Measurements from ENCODE around the gene KIAA1217. TPM values are rescaled to one million over a fixed set of nuclear protein-coding genes. Genes with fewer than 3 reads are reported as not detected.
A peak's percentile ranks its signal among the peaks of the same experiment; 100 is the strongest.

The KIAA1217 gene
- total RNA-seq, 1 donor from 2014 or later: 161 TPM

DNA sequence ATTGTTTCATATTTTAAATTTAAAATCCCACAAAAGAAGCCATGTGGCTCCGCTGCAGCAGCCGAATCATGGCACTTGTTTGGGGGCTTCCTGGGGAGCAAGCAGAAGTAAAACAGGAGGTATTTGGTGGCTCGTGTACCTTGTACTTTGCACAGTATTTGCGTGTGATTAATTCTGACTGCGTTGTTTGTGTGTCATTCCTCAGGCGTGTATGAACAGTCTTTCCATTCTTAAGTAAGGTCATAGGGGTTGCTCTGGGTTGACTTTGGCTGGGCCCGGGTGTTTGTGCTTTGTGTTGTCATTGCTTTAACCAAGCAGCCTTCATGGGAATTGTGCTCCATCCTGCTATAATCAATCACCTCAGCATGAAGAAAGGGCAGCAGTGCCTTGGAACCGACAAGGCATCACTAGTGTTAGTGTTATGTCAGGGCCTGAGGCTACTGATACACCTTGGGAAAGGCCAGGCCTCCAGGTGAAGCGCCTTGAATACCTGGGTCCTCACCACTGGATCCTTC, 332.4 kb downstream of the KIAA1217 start:
- Mint-ChIP-seq H3K27ac (no peak overlapping the region), H3K9me3 (no peaks in the 10 kb centered on the region), H3K36me3 (peaks cover 78% of the 10 kb centered on the region), H3K4me1 (no peaks in the 10 kb centered on the region), H3K4me3 (no peak overlapping the region), H3K27me3 (ENCODE audit: low read depth) (no peaks in the 10 kb centered on the region)
- DNase-seq (ENCODE audit: low spot score in 2 of 2, unreplicated experiment in 2 of 2): no peak
- TF ChIP-seq, protein P1, sequence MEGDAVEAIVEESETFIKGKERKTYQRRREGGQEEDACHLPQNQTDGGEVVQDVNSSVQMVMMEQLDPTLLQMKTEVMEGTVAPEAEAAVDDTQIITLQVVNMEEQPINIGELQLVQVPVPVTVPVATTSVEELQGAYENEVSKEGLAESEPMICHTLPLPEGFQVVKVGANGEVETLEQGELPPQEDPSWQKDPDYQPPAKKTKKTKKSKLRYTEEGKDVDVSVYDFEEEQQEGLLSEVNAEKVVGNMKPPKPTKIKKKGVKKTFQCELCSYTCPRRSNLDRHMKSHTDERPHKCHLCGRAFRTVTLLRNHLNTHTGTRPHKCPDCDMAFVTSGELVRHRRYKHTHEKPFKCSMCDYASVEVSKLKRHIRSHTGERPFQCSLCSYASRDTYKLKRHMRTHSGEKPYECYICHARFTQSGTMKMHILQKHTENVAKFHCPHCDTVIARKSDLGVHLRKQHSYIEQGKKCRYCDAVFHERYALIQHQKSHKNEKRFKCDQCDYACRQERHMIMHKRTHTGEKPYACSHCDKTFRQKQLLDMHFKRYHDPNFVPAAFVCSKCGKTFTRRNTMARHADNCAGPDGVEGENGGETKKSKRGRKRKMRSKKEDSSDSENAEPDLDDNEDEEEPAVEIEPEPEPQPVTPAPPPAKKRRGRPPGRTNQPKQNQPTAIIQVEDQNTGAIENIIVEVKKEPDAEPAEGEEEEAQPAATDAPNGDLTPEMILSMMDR (IDR thresholded peaks at IDR 0.05; ENCODE audit: unreplicated experiment): no peak

DNA sequence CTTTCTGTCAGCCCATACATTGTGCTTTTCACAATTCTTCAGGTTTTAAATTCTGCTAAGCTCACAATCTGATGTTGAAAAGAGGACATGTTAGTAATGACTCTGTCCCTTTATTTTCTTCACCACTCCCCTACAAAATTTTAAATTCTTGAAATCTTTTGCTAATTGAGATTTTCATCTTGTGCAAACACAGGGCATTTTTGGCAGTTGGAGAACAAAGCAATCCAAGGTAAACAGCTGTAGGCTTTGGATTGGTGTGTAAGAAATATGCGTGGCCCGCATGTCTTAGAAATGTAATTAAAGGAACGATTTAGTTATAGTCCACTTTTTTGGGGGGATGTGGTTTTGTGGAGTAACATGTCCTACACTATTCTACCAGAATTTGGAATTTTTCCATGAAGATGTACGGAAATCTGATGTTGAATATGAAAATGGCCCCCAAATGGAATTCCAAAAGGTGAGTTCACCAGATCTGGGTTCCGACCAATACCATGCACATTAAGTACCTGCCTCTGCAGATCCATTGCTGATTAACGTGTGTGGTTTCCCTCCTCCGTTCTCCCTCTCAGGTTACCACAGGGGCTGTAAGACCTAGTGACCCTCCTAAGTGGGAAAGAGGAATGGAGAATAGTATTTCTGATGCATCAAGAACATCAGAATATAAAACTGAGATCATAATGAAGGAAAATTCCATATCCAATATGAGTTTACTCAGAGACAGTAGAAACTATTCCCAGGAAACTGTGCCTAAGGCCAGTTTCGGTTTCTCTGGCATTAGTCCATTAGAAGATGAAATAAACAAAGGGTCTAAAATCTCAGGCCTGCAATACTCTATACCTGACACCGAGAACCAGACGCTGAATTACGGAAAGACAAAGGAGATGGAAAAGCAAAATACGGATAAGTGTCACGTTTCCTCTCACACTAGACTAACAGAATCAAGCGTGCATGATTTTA, 333.7 kb downstream of the KIAA1217 start:
- Mint-ChIP-seq H3K36me3 (peaks cover 75% of the 10 kb centered on the region), H3K27ac (peak overlapping the region; percentile 2), H3K27me3 (ENCODE audit: low read depth) (no peaks in the 10 kb centered on the region), H3K9me3 (no peaks in the 10 kb centered on the region), H3K4me3 (no peak overlapping the region), H3K4me1 (no peaks in the 10 kb centered on the region)
- TF ChIP-seq, protein P1 (IDR thresholded peaks at IDR 0.05; ENCODE audit: unreplicated experiment): no peak
- no peak for DNase-seq (ENCODE audit: low spot score in 2 of 2, unreplicated experiment in 2 of 2)

DNA sequence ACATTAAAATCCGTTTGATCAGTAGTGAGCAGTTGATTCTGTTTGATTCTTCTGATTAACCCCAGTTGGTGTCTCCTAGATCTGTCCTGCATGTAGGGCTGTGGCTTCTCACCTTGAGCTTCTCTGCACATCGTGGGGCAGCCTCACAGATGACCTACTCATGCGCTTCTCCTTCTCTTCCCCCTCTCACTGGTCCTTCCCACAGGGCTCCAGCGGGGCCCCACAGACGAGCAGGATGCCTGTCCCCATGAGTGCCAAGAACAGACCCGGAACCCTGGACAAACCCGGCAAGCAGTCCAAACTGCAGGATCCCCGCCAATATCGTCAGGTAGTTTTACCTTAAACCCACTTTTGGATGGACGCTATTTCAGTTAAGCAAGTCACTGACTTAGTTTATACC, 335.8 kb downstream of the KIAA1217 start:
- Mint-ChIP-seq H3K27ac (no peak overlapping the region), H3K27me3 (ENCODE audit: low read depth) (no peaks in the 10 kb centered on the region), H3K4me1 (no peaks in the 10 kb centered on the region), H3K4me3 (no peak overlapping the region), H3K9me3 (no peaks in the 10 kb centered on the region), H3K36me3 (peaks cover 66% of the 10 kb centered on the region)
- no peak for DNase-seq (ENCODE audit: low spot score in 2 of 2, unreplicated experiment in 2 of 2)
- TF ChIP-seq, protein P1 (IDR thresholded peaks at IDR 0.05; ENCODE audit: unreplicated experiment): no peak

DNA sequence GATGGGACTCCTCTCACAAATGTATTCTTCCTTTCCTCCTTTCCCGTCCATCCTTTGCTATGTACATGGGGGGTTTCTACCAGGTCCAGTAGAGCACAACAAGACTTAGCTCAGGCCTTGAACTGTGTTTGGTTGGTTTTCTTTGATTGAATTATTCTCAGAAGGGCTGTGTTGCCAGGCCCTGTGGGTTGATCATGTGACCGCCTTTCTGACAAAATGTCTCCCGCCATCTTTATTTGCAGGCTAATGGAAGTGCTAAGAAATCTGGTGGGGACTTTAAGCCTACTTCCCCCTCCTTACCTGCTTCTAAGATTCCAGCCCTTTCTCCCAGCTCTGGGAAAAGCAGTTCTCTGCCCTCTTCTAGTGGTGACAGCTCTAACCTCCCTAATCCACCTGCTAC, 336.6 kb downstream of the KIAA1217 start:
- Mint-ChIP-seq H3K36me3 (peaks cover 69% of the 10 kb centered on the region), H3K4me1 (no peaks in the 10 kb centered on the region), H3K9me3 (no peaks in the 10 kb centered on the region), H3K27ac (no peak overlapping the region), H3K4me3 (no peak overlapping the region), H3K27me3 (ENCODE audit: low read depth) (no peaks in the 10 kb centered on the region)
- TF ChIP-seq, protein P1 (IDR thresholded peaks at IDR 0.05; ENCODE audit: unreplicated experiment): no peak
- DNase-seq (ENCODE audit: low spot score in 2 of 2, unreplicated experiment in 2 of 2): no peak

DNA sequence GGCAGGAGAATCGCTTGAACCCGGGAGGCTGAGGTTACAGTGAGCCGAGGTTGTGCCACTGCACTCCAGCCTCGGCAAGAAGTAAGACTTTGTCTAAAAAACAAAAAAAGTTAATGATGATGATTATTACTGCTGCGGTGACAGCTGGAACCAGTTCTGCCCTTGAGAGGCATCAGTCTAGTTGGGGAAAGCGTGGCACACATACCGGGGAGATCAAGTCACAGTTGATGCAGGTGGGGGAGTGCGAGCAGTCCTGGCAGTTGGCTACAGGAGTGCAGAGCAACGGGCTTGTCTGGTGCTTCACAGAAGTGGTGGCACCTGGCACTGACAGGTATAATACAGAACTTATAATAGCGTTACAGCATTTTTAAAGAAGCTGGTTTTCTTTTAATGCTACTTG, 341.7 kb downstream of the KIAA1217 start:
- H3K27ac Mint-ChIP-seq: peak overlapping the region; percentile 35
- DNase-seq (ENCODE audit: low spot score in 2 of 2, unreplicated experiment in 2 of 2): no peak
- no peaks in the 10 kb centered on the region for H3K4me1 Mint-ChIP-seq
- H3K36me3 Mint-ChIP-seq: peaks cover 22% of the 10 kb centered on the region
- no peak overlapping the region for H3K4me3 Mint-ChIP-seq
- H3K27me3 Mint-ChIP-seq (ENCODE audit: low read depth): peaks cover 6% of the 10 kb centered on the region
- H3K9me3 Mint-ChIP-seq: no peaks in the 10 kb centered on the region
- TF ChIP-seq, protein P1 (IDR thresholded peaks at IDR 0.05; ENCODE audit: unreplicated experiment): no peak
